ENCODE data around the gene SESN1. TPM values are rescaled to one million over a fixed set of nuclear protein-coding genes. Genes with fewer than 3 reads are reported as not detected.
A peak's percentile ranks its signal among the peaks of the same experiment; 100 is the strongest.

Gene SESN1
- polyA plus RNA-seq, 3 donors = 1.8 to 21.0 (median 3.1) TPM

GRCh38 chr6:108985301-108985700 lies 109.3 kb downstream of the SESN1 start:
- TF ChIP-seq CTCF (IDR thresholded peaks at IDR 0.05) = no peak
- H4K20me1 ChIP-seq (ENCODE audit: insufficient read depth, low read length) = no peaks in the 10 kb centered on the region
- peaks cover 11 to 39% of the 10 kb centered on the region in 2 donors for H3K36me3 ChIP-seq (replicated peaks in 1 of 2; ENCODE audit: control insufficient read depth in 1 of 2, insufficient read depth in 2 of 2, low read length in 2 of 2)
- Mint-ChIP-seq H3K4me1 (peaks cover 21% of the 10 kb centered on the region), H3K36me3 (peaks cover 27 to 39% of the 10 kb centered on the region in 2 donors), H3K4me3 (no peak overlapping the region), H3K27ac (no peak overlapping the region), H3K27me3 (ENCODE audit: low read depth in 3 of 3) (no peaks in the 10 kb centered on the region), H3K9me3 (peaks cover 0 to 7% (median 1%) of the 10 kb centered on the region in 7 donors)
- no peak overlapping the region for H2AFZ ChIP-seq (ENCODE audit: insufficient read depth, low read depth, low read length, poor library complexity, severe bottlenecking)
- intact Hi-C loops (cut with micrococcal nuclease) = no loop called here
- peaks cover 12 to 19% of the 10 kb centered on the region in 2 donors for H3K4me1 ChIP-seq (ENCODE audit: control insufficient read depth in 1 of 2, insufficient read depth in 2 of 2, low read length in 2 of 2)
- no peak overlapping the region for H3K4me3 ChIP-seq (replicated peaks in 1 of 3; ENCODE audit: low read depth in 2 of 3, low read length in 3 of 3)
- no peak overlapping the region for H3K9ac ChIP-seq (ENCODE audit: insufficient read depth, low read length, poor library complexity, severe bottlenecking)
- H3K27ac ChIP-seq (ENCODE audit: low read depth in 1 of 2, low read length in 2 of 2) = no peak overlapping the region
- H3K79me2 ChIP-seq (ENCODE audit: insufficient read depth, low read length) = no peaks in the 10 kb centered on the region
- DNase-seq = no peak
- H3K27me3 ChIP-seq (ENCODE audit: control insufficient read depth in 2 of 2, insufficient read depth in 2 of 2, low read length in 2 of 2) = no peaks in the 10 kb centered on the region
- H3K4me2 ChIP-seq (replicated peaks; ENCODE audit: extremely low read depth, low read length, poor library complexity, severe bottlenecking) = no peak overlapping the region
- H3K9me3 ChIP-seq (replicated peaks in 1 of 2; ENCODE audit: control insufficient read depth in 1 of 2, insufficient read depth in 1 of 2, low read length in 2 of 2) = peaks cover 0 to 4% of the 10 kb centered on the region in 2 donors

- no CpG with 5 or more reads among the region's 1 CpG for WGBS (ENCODE audit: insufficient coverage)
- Histone ChIP-seq H3K27me3 (ENCODE audit: control insufficient read depth in 2 of 2, insufficient read depth in 2 of 2, low read length in 2 of 2) (no peaks in the 10 kb centered on the region), H3K9ac (ENCODE audit: insufficient read depth, low read length, poor library complexity, severe bottlenecking) (no peak overlapping the region), H3K36me3 (replicated peaks in 1 of 2; ENCODE audit: control insufficient read depth in 1 of 2, insufficient read depth in 2 of 2, low read length in 2 of 2) (peaks cover 4 to 21% of the 10 kb centered on the region in 2 donors), H4K20me1 (ENCODE audit: insufficient read depth, low read length) (no peaks in the 10 kb centered on the region), H3K4me2 (replicated peaks; ENCODE audit: extremely low read depth, low read length, poor library complexity, severe bottlenecking) (no peak overlapping the region), H3K27ac (ENCODE audit: low read depth in 1 of 2, low read length in 2 of 2) (no peak overlapping the region), H2AFZ (ENCODE audit: insufficient read depth, low read depth, low read length, poor library complexity, severe bottlenecking) (no peak overlapping the region), H3K4me1 (ENCODE audit: control insufficient read depth in 1 of 2, insufficient read depth in 2 of 2, low read length in 2 of 2) (peaks cover 12 to 19% of the 10 kb centered on the region in 2 donors), H3K4me3 (replicated peaks in 1 of 3; ENCODE audit: low read depth in 2 of 3, low read length in 3 of 3) (no peak overlapping the region), H3K79me2 (ENCODE audit: insufficient read depth, low read length) (no peaks in the 10 kb centered on the region), H3K9me3 (replicated peaks in 1 of 2; ENCODE audit: control insufficient read depth in 1 of 2, insufficient read depth in 1 of 2, low read length in 2 of 2) (peaks cover 0 to 8% of the 10 kb centered on the region in 2 donors)
- DNase-seq = peak in 2 of 3 donors; percentile 33 to 34
- no peak overlapping the region for H3K4me3 Mint-ChIP-seq
- H3K27me3 Mint-ChIP-seq (ENCODE audit: low read depth in 3 of 3) = peaks cover 0 to 1% (median under 1%) of the 10 kb centered on the region in 3 donors
- no peak for TF ChIP-seq CTCF (IDR thresholded peaks at IDR 0.05)
- peak overlapping the region in 1 of 7 donors; percentile 31 for H3K27ac Mint-ChIP-seq
- peaks cover 21% of the 10 kb centered on the region for H3K4me1 Mint-ChIP-seq
- H3K9me3 Mint-ChIP-seq = peaks cover 0 to 15% (median 2%) of the 10 kb centered on the region in 7 donors
- intact Hi-C loops (cut with micrococcal nuclease) = no loop called here
- H3K36me3 Mint-ChIP-seq = peaks cover 11 to 28% of the 10 kb centered on the region in 2 donors
Observed at GRCh38 chr6:108983151-108983550, 111.5 kb downstream of the SESN1 start.
